ENCODE data around the gene SLC66A2.

DNA sequence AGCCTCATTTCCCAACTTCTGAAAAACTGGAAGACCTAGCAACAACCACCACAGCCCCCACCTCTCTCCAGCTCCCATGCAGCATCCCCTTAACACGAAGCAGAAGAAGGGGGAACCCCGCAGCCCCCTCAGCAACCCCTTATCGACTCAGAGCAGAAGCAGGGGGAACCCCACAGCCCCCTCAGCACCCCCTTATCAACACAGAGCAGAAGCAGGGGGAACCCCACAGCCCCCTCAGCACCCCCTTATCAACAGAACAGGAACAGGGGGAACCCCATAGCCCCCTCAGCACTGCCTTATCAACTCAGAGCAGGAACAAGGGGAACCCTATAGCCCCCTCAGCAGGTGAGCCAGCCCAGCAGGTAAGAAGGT is 6.7 kb downstream of the SLC66A2 start:
- TF ChIP-seq, protein P1, sequence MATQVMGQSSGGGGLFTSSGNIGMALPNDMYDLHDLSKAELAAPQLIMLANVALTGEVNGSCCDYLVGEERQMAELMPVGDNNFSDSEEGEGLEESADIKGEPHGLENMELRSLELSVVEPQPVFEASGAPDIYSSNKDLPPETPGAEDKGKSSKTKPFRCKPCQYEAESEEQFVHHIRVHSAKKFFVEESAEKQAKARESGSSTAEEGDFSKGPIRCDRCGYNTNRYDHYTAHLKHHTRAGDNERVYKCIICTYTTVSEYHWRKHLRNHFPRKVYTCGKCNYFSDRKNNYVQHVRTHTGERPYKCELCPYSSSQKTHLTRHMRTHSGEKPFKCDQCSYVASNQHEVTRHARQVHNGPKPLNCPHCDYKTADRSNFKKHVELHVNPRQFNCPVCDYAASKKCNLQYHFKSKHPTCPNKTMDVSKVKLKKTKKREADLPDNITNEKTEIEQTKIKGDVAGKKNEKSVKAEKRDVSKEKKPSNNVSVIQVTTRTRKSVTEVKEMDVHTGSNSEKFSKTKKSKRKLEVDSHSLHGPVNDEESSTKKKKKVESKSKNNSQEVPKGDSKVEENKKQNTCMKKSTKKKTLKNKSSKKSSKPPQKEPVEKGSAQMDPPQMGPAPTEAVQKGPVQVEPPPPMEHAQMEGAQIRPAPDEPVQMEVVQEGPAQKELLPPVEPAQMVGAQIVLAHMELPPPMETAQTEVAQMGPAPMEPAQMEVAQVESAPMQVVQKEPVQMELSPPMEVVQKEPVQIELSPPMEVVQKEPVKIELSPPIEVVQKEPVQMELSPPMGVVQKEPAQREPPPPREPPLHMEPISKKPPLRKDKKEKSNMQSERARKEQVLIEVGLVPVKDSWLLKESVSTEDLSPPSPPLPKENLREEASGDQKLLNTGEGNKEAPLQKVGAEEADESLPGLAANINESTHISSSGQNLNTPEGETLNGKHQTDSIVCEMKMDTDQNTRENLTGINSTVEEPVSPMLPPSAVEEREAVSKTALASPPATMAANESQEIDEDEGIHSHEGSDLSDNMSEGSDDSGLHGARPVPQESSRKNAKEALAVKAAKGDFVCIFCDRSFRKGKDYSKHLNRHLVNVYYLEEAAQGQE (IDR thresholded peaks at IDR 0.05; ENCODE audit: low read depth), result no peak
- TF ChIP-seq, protein P2, sequence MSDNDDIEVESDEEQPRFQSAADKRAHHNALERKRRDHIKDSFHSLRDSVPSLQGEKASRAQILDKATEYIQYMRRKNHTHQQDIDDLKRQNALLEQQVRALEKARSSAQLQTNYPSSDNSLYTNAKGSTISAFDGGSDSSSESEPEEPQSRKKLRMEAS (IDR thresholded peaks at IDR 0.05), result no peak
- no peak for TF ChIP-seq CREB1 (IDR thresholded peaks at IDR 0.05; ENCODE audit: low read depth)
- no peak for TF ChIP-seq RAD21 (IDR thresholded peaks at IDR 0.05; ENCODE audit: low read depth)
- no peak for TF ChIP-seq TCF12 (IDR thresholded peaks at IDR 0.05; ENCODE audit: low read depth)
- no peak for TF ChIP-seq TAF1 (IDR thresholded peaks at IDR 0.05; ENCODE audit: low read depth)
- TF ChIP-seq EP300 (IDR thresholded peaks at IDR 0.05; ENCODE audit: borderline replicate concordance), result no peak
- TF ChIP-seq YY1 (IDR thresholded peaks at IDR 0.05; ENCODE audit: low read depth), result no peak
- TF ChIP-seq FOXM1 (IDR thresholded peaks at IDR 0.05; ENCODE audit: borderline replicate concordance, low read depth), result no peak
- no peak for TF ChIP-seq TEAD4 (IDR thresholded peaks at IDR 0.05)
